Spleen (tissue), 7 donors: ENCODE data around the gene GDPD5.

Experiments used
- CTCF ChIP-seq, 11 experiments: fragments of 200-600 bp in 7 of 11; fragments of 450-650 bp in 4 of 11; sonication (generic) in 4 of 11; IDR thresholded peaks in 8 of 11; conservative IDR thresholded peaks in 3 of 11; 1 replicate in 7 of 11; 2 replicates in 4 of 11; pipeline versions ENCODE4 v1.4.0 to v1.8.0; 2016 to 2021; ENCODE audit warnings: antibody characterized with exemption in 11 of 11, inconsistent platforms in 4 of 11, mild to moderate bottlenecking in 1 of 11
- POLR2A ChIP-seq, 3 donors: fragments of 450-650 bp; IDR thresholded peaks; one replicate each; pipeline ENCODE4 v1.5.1; 2017; ENCODE audit warnings: antibody characterized with exemption in 3 of 3, mild to moderate bottlenecking in 1 of 3
- donor health status: DM: no; HTN: no; CAD: no; lungs with moderate emphysema.
- donor health status: DM: no; HTN: no; CAD: no.
- donor health status: DM: no; HTN: no; CAD: no.

GRCh38 chr11:75429641-75429901, 96.2 kb downstream of the GDPD5 start:
- TF ChIP-seq CTCF (IDR thresholded peaks at IDR 0.05 in 8 of 11, conservative IDR thresholded peaks at IDR 0.05 in 3 of 11), result no peak
- no peak for TF ChIP-seq POLR2A (IDR thresholded peaks at IDR 0.05)
